PFSK-1 (cell line): Measurements from ENCODE around the gene ZNF514.

Experiments
- FOXP2 ChIP-seq: optimal IDR thresholded peaks from 2 replicates; pipeline ENCODE3; 2011; ENCODE audit warnings: borderline replicate concordance, control low read depth, inconsistent platforms; ENCODE audit not compliant: insufficient read depth; ENCODE audit errors: extremely low read length, extremely low read depth
- POLR2AphosphoS5 ChIP-seq: IDR thresholded peaks from 2 replicates; pipeline ENCODE4 v1.6.1; 2012; ENCODE audit warnings: low read depth, mild to moderate bottlenecking, control low read depth, low read length, moderate library complexity
- SIN3A ChIP-seq: IDR thresholded peaks from 2 replicates; pipeline ENCODE4 v1.6.1; 2012; ENCODE audit warnings: mild to moderate bottlenecking, low read length, moderate library complexity, borderline replicate concordance; ENCODE audit not compliant: insufficient read depth
- TAF1 ChIP-seq: IDR thresholded peaks from 2 replicates; pipeline ENCODE4 v1.6.1; 2012; ENCODE audit warnings: low read length, control low read depth, borderline replicate concordance; ENCODE audit not compliant: insufficient read depth
- TF ChIP-seq, protein P1 (sequence below), 2 experiments: IDR thresholded peaks; 2 replicates each; pipeline versions ENCODE4 v1.6.1 to v1.8.0; 2011 to 2012; ENCODE audit warnings: low read depth in 2 of 2, low read length in 2 of 2, control low read depth in 1 of 2, inconsistent platforms in 1 of 2, mild to moderate bottlenecking in 1 of 2, moderate library complexity in 1 of 2; ENCODE audit not compliant: insufficient read depth in 1 of 2

Gene ZNF514

DNA sequence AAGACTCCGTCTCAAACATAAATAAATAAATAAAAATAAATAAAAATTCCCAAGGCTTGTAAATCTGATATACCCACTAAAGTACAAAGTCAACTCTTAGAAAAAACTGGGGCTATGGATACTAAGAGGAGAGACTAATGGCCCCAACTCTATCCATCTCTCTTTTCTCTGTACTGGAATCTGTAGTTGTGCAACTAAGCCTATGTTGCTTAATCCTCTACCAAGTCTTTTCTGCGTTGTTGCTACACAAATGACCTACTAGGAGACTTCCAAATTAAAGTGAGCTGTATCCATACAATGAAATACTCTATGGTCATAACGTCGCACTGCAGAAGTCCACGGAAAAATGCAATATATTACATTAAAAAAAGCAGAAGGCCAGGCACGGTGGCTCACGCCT lies 46.2 kb downstream of the ZNF514 start:
- TF ChIP-seq TAF1: no peak
- TF ChIP-seq, protein P1, sequence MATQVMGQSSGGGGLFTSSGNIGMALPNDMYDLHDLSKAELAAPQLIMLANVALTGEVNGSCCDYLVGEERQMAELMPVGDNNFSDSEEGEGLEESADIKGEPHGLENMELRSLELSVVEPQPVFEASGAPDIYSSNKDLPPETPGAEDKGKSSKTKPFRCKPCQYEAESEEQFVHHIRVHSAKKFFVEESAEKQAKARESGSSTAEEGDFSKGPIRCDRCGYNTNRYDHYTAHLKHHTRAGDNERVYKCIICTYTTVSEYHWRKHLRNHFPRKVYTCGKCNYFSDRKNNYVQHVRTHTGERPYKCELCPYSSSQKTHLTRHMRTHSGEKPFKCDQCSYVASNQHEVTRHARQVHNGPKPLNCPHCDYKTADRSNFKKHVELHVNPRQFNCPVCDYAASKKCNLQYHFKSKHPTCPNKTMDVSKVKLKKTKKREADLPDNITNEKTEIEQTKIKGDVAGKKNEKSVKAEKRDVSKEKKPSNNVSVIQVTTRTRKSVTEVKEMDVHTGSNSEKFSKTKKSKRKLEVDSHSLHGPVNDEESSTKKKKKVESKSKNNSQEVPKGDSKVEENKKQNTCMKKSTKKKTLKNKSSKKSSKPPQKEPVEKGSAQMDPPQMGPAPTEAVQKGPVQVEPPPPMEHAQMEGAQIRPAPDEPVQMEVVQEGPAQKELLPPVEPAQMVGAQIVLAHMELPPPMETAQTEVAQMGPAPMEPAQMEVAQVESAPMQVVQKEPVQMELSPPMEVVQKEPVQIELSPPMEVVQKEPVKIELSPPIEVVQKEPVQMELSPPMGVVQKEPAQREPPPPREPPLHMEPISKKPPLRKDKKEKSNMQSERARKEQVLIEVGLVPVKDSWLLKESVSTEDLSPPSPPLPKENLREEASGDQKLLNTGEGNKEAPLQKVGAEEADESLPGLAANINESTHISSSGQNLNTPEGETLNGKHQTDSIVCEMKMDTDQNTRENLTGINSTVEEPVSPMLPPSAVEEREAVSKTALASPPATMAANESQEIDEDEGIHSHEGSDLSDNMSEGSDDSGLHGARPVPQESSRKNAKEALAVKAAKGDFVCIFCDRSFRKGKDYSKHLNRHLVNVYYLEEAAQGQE (IDR thresholded peaks at IDR 0.05; ENCODE audit: insufficient read depth in 1 of 2, low read depth in 2 of 2, low read length in 2 of 2): no peak
- no peak for TF ChIP-seq FOXP2
- no peak for TF ChIP-seq SIN3A
- TF ChIP-seq POLR2AphosphoS5: no peak

DNA sequence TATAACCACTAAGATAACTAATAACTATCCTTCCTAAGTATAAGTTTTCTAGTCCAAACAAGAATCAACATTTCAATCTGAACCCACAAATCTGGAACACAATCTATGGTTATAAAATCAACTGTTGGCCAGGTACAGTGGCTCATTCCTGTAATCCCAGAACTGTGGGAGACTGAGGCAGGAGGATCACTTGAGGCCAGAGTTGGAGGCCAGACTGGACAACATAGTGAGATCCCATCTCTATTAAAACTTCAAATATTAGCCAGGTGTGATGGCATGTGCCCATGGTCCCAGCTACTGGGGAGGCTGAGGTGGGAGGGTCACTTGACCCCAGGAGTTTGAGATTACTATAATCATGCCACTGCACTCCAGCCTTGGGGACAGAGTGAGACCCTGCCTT lies 49.3 kb downstream of the ZNF514 start:
- TF ChIP-seq POLR2AphosphoS5: no peak
- no peak for TF ChIP-seq FOXP2
- TF ChIP-seq, protein P1 (IDR thresholded peaks at IDR 0.05; ENCODE audit: insufficient read depth in 1 of 2, low read depth in 2 of 2, low read length in 2 of 2): no peak
- no peak for TF ChIP-seq TAF1
- no peak for TF ChIP-seq SIN3A

DNA sequence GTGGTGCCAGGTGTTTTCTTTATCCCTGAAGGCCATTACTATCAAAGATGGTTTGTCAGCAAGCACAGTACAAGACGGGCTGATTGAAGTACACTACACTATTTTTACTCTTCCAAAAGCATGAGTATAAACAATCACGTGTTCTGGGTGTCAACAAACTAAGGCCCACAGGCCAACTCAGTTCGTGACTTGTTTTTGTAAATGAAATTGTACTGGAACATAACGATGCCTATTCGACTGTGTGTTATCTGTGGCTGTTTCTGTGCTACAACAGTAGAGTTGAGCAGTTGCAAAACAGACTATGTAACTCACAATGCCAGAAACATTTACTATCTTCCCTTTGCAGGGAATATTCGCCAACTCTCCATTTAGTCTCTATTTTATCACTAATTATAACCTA lies 50.4 kb downstream of the ZNF514 start:
- TF ChIP-seq, protein P1 (IDR thresholded peaks at IDR 0.05; ENCODE audit: insufficient read depth in 1 of 2, low read depth in 2 of 2, low read length in 2 of 2): no peak
- no peak for TF ChIP-seq TAF1
- no peak for TF ChIP-seq POLR2AphosphoS5
- TF ChIP-seq FOXP2: no peak
- TF ChIP-seq SIN3A: no peak

DNA sequence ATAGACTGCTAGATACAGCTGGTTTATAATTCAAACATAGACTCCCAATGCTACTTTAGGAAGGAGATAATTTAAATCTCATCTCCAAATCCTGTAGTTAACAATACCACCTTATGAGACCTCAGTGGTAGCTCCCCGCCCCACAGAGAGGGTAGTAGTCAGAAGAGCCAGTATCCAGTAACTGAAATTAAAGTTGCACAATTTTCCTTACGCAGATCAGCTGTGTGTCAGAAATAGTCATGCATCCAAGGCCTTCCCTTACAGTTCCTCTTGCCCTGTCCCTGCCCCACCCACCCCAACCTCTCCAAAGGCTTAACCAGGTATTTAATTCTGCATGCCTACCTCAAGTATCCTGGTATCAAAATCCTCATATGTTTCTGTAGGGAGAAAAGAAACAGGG lies 53.6 kb downstream of the ZNF514 start:
- TF ChIP-seq SIN3A (no peak), TAF1 (no peak), POLR2AphosphoS5 (no peak), FOXP2 (no peak)
- TF ChIP-seq, protein P1 (IDR thresholded peaks at IDR 0.05; ENCODE audit: insufficient read depth in 1 of 2, low read depth in 2 of 2, low read length in 2 of 2): no peak

DNA sequence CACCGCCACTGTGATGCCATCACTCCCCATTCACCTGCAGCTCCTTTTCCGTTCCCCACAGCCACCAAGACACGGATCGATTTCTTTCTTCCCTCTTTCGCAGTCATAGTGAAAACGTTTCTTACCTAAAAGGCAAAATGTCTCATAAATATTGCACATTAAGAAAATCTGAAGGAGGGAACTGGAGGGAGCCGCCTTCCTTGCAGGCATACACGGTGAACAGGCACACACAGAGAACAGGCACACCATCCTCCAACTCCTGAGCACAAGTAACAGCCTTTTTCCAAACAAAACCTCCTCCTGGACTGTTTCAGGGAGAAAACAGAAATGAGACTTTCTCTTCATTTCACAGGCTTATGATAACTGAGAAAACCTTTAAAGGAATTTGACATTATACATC lies 55.0 kb downstream of the ZNF514 start:
- TF ChIP-seq POLR2AphosphoS5: no peak
- no peak for TF ChIP-seq FOXP2
- TF ChIP-seq SIN3A: no peak
- TF ChIP-seq, protein P1 (IDR thresholded peaks at IDR 0.05; ENCODE audit: insufficient read depth in 1 of 2, low read depth in 2 of 2, low read length in 2 of 2): no peak
- no peak for TF ChIP-seq TAF1
